C4-2B (cell line): Measurements from ENCODE around the gene PSKH1.

Source experiments
- H3K27ac ChIP-seq: fragments of 450-650 bp; 2 replicates; pipeline ENCODE4 v1.5.1; 2017
- ZFX ChIP-seq: fragments of 450-650 bp; IDR thresholded peaks from 2 replicates; pipeline ENCODE4 v1.6.1; 2017
- TF ChIP-seq, protein P1 (sequence below): fragments of 450-650 bp; conservative IDR thresholded peaks from 2 replicates; pipeline ENCODE4 v1.5.1; 2017; ENCODE audit warnings: mild to moderate bottlenecking

Gene PSKH1

DNA sequence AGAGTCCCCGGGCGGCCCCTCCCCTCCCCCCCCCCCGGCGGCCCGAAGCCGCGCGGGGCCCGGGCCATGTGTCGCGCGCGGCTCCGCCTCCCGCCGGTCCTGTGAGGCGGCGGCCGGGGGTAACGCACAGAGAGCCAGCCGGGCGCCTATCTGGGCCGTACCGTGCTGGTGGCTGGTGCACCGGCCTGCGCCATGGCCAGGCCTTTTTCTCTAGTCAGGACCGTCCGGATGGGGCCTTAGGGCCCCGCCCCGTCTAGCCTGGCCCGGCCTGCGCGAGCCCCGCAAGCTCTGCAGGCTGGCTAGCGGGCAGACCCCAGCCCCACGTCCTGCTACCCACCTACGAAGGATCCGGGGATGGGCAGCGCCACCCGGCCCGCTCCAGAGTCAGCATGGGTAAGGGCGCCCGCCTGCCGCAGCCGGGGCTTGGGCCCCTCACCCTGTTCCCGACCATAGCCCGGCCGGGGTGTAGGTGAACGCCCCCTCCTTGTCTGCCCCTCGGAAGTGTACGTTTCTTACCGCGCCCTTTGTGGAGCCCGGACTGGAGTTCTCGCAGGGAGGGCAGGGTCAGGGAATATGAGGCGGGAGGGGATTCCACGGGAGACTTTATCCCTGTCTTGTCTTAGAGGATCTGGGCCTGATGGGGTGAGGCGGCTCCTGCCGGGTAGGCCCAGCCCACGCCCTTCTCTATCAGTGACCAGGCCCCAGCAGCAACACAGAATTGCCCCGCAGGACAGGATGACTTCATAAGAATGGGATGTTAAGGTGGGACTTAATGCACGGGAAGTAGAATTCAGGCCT is 45.8 kb upstream of the PSKH1 start, which contains the start of gene CENPT:
CENPT (minus strand) TSS at position 630 of the 798 bp plus-strand sequence. CDS start 13,834 bp downstream, outside the sequence.
- TF ChIP-seq, protein P1, sequence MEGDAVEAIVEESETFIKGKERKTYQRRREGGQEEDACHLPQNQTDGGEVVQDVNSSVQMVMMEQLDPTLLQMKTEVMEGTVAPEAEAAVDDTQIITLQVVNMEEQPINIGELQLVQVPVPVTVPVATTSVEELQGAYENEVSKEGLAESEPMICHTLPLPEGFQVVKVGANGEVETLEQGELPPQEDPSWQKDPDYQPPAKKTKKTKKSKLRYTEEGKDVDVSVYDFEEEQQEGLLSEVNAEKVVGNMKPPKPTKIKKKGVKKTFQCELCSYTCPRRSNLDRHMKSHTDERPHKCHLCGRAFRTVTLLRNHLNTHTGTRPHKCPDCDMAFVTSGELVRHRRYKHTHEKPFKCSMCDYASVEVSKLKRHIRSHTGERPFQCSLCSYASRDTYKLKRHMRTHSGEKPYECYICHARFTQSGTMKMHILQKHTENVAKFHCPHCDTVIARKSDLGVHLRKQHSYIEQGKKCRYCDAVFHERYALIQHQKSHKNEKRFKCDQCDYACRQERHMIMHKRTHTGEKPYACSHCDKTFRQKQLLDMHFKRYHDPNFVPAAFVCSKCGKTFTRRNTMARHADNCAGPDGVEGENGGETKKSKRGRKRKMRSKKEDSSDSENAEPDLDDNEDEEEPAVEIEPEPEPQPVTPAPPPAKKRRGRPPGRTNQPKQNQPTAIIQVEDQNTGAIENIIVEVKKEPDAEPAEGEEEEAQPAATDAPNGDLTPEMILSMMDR, result no peak
- TF ChIP-seq ZFX, result peak; percentile 64
- peak within 1 kb of the TSS; percentile 95 for H3K27ac ChIP-seq

GRCh38 chr16:67848118-67848517 is 44.9 kb upstream of the PSKH1 start:
- H3K27ac ChIP-seq, result peak overlapping the region; percentile 95

GRCh38 chr16:67853670-67854069 is 39.4 kb upstream of the PSKH1 start:
- TF ChIP-seq ZFX, result no peak
- TF ChIP-seq, protein P1, result no peak
- H3K27ac ChIP-seq, result no peak overlapping the region

More at GRCh38 chr16:67848118-67848517, 44.9 kb upstream of the PSKH1 start:
- no peak for TF ChIP-seq ZFX
- TF ChIP-seq, protein P1, result no peak

GRCh38 chr16:67855789-67856188 is 37.3 kb upstream of the PSKH1 start:
- TF ChIP-seq ZFX, result no peak
- TF ChIP-seq, protein P1, result no peak
- no peak overlapping the region for H3K27ac ChIP-seq

- no peak overlapping the region for H3K27ac ChIP-seq
- TF ChIP-seq, protein P1, result no peak
Observed at GRCh38 chr16:67856927-67857546, 36.0 kb upstream of the PSKH1 start.

DNA sequence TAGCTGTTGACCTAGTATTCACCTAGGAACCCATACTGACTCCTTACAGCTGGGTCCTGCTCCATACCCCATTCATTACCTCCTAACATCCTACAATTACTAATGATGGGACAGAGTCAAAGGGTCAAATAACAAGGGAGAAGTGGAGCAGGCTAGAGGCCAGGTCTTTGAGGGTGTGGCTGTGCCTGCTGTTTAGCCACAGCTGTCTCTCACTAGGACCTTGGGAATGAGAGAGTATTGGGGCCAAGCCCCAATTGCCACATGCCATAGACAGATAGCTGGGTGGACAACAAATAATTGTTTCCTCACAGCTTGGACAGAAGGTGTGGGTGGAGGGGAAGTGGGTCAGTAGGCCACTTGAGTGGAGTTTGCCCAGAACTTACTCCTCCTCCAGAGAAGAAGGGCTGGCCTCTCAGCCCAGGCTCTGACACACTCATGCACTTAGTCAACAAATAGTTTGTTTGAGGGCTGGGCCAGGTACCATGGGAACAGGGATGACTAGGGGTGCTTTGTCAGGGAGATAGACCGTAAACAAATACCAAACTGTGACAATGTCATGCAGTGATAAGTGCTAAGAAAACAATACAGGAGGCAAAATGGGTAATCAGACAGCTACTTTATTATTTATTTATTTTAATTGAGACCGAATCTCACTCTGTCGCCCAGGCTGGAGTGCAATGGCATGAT is 35.4 kb upstream of the PSKH1 start:
- H3K27ac ChIP-seq, result no peak overlapping the region
- TF ChIP-seq, protein P1, result no peak
- TF ChIP-seq ZFX, result no peak

- H3K27ac ChIP-seq, result no peak overlapping the region
- TF ChIP-seq, protein P1, result no peak
- TF ChIP-seq ZFX, result no peak
Observed at GRCh38 chr16:67858500-67858899, 34.6 kb upstream of the PSKH1 start.
